Activated gamma-delta T cell treated with anti-CD3 and anti-CD28 coated beads, Interleukin-2, amount 50 U/mL, for 16 hours (primary cell): Measurements from ENCODE around the gene NT5C2.
"Not testable (repeated sequence)": the region's sequence is repeated elsewhere in the genome, so short reads cannot be mapped to it uniquely, and the experiment has no call there.

Experiments used
- DNase-seq: peaks from one replicate; pipeline ENCODE4 v3.0.0-alpha.2; 2020; ENCODE audit warnings: low read depth

Gene NT5C2

DNA sequence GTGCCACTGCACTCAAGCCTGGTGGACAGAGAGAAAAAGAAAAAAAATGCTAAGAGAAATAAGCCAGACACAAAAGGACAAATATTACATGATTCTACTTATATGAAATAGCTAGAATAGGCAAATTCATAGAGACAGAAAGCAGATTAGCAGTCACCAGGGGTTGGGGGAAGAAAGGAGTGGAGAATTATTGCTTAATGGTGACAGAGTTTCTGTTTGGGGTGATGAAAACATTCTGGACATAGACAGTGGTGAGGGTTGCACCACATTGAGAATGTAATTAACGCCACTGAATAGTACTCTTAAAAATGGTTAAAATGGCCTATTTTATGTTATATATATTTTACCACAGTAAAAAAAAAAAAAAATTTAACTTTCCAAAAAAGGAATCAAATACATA, 6.4 kb upstream of the NT5C2 start:
- DNase-seq: no peak

DNA sequence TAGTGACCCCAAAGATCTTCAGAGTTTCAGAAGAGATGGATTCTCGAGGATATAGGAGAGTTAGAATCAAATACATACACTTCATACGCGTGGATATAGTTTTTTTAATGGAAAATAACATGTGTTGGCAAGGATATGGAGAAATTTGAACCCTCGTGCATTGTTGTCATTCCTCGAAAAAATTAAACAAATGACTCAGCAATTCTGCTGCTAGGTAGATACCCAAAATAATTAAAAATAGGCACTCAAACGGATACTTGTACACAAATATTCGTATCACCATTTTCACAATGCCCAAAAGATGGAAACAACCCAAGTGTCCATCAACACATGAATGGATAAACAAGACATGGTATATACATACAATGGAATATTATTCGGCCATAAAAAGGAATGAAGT, 5.6 kb upstream of the NT5C2 start:
- no peak for DNase-seq

DNA sequence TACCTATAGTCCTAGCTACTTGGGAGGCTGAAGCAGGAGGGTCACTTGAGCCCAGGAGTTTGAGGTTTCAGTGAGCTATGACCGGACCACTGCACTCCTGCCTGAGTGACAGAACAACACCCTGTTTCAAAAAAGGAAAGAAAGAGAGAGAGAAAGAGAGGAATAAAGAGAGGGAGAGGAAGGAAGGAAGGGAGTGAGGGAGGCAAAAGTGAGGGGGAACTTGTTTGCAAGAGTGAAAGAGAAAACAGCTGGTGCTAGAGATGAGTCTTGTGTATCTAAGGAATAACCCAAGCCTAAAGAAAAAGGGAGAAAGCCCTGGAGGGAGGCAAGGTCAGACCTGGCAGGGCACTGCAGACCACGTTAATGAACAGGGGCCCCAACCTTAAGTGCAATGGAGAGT, 4.8 kb upstream of the NT5C2 start:
- DNase-seq: no peak

DNA sequence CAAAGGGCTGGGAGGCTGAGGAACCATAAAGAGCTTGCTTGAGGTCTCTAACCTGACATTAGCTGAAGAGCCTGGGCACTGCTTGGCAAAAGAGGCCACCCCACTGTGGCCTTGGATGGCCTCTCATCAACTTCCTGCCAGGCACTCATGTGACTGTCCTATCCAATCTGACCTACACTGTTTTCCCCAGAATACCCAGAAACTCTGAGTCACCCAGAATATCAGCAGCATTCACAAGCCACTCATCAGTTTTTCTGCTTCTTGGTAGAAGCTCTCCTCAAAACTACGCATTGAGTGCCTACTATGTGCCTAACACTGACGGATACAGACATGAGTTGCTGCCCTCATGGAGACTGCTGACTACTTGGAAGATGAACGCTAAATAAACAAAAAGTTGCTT, 4.1 kb upstream of the NT5C2 start:
- no peak for DNase-seq

DNA sequence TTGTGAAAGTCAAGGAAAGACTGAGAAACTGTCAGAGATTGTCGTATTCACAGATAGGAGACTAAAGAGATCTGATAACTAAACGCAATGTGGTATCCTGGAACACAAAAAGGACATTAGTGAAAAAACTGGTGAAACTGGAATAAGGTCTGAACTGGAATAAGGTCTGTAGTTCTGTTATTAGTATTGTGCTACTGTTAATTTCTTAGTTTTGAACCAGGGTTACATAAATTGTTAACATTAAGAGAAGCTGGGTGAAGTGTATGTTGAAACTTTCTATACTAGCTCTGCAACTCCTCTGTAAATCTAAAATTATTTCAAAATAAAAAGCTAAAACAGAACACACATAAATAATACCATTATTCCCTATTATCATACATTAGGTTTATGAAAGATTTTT, 3.4 kb upstream of the NT5C2 start:
- no peak for DNase-seq

DNA sequence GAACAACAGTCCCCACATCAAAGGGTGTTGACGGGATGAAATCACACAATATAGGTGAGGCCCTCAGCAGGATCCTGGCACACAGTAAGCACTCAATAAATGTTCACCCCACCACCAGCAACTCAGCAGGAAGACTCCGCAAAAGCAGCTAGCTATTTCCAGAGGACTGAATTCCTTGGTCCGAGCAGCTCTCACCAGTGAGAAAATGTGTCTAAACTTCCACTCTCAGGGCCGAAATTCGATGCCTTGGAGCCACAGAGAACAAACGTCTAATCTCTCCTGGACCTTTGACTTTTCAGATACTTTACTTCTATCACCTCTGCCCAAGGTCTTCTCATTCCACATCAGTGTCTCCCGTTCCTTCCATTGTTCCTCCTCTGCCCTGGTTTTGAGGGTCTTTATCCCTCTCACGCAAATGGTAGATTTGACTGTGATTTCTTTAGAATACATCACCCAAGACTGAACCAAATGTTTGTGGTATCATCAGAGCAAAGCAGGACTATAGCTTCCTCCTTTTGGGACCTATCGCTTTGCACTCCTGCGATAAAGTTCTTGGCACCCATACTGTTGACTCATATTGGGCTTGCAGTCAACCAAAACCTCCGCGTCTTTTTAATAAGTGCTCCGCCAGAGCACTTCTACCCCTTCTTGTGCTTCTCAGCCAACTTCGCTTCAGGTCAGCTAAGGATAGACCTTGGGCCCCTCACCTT, 903 bp upstream of the NT5C2 start:
- DNase-seq: no peak

DNA sequence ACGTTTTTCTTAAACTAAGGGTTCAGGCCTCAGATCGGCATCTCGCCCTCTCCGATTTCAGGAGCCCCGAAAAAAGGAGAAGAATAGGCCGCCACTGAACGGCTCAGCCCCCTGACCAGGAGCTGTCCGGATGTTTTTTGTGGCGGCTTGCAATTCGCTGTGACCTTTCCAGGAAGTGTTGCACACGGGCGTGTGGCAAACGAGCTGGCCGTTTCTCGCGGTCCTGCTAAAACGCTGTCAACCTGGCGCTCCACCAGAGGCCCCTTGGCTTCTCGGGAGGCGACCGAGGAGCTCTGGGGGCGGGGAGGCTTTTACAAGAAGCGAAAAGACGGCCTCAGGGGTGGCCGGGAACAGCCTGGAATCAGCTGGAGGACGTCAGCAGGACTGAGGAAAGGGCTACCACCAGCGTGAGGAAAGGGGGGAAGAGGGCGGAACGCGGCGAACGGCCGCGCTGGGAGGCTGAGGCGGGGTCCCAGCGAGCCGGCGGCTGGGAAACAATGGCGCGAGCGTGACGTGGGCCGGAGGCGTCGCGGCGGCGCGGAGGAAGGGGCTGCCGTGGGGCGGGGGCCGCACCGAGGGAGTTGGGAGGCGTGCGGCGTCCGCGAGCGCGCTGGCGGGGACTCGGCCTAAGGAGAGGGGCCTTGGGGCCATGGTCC, 493 bp downstream of the NT5C2 start:
- peak; percentile 38 for DNase-seq

DNA sequence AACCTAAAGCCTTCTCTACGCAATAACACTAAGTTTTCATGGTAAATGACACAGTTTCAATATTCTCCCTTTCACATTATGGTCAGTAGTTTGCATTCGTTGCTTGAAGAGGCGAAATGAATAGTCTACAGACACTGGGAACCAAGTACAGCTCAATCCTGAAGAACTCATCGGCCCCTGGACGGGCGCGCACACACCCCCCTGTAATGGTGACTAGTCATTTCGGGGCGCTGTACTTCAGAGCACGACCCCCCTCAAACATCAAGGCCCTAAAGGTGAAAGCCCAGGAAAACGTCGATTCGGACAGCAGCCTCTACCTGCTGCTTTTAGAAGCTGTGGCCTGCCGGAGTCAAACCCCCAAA, 1.0 kb downstream of the NT5C2 start:
- DNase-seq: no peak

DNA sequence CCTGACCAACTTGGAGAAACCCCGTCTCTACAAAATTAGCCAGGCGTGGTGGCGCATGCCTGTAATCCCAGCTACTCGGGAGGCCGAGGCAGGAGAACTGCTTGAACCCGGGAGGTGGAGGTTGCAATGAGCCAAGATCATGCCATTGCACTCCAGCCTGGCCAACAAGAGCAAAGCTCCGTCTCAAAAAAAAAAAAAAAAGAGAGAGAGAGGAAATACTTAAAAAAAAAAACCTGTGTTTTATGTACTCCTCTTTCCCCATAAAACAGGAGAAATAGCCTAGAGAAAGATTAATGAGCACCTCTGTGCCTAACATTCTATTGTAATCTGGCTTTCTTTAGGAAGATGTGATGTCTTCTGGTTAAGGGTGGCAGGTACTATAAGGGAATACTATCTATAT, 1.9 kb downstream of the NT5C2 start:
- not testable (repeated sequence) for DNase-seq

DNA sequence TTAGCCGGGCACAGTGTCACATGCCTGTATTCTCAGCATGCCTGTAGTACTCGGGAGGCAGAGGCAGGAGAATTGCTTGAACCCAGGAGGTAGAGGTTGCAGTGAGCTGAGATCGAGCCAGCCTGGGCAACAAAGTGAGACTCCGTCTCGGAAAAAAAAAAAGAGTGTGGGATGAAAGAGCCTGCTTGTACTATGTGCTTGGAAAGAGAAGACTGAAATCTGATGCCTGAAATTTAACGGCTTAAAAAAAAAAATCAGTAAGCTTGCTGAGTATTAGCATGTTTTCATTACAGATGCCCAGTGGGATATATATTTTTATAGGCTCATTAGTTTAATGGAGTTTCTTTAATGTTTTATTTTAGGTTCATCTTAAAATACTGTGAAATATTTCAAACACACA, 4.2 kb downstream of the NT5C2 start:
- no peak for DNase-seq

DNA sequence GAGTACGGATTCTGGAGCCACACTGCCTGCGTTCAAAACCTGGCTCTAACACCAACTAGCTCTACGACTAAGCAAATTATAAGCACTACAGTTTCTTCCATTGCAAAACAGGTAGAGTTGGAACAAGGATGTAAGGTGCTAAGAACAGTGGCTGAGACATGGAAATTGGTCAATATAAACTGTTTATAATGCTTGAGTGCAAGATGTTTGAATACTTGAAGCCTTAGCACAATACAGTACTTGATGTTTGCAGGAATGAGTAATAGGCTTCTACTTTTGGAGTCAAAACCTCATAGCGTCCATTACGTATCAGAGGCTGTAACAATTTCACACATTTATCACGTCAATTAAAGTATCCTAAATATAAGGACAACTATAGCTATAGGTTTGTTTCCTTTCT, 6.9 kb downstream of the NT5C2 start:
- DNase-seq: no peak

DNA sequence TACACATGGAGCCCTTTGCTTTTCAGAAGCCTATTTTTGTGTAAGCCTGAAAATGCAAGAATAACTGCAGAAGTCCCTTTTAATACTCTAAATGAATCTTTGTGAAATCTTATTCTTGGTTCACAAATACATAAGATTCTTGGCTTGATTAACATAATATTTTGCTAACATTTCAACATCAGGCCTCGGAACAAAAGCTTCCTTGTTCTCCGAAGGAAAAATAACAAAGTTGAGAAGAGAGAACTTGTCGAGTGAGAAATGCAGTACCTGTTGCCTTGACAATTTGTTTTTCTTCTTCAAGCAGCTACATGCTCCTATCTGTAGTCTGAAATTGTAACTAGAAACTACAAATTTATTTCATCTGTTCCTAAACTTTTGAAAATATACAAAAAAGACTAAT, 8.5 kb downstream of the NT5C2 start:
- no peak for DNase-seq

DNA sequence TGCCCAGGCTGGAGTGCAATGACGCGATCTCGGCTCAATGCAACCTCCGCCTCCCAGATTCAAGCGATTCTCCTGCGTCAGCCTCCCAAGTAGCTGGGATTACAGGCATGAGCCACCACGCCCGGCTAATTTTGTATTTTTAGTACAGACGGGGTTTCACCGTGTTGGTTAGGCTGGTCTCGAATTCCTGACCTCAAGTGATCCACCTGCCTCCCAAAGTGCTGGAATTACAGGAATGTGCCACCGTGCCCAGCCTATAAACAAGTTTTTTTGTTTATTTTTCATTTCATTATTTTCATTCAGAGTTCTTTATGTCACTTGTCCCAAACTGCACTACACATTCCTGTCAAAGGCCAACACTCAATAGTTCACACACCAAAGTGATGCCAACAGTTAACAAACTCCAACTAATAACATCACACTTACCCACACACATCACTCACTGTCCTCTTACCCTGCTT, 9.1 kb downstream of the NT5C2 start:
- DNase-seq: not testable (repeated sequence)

DNA sequence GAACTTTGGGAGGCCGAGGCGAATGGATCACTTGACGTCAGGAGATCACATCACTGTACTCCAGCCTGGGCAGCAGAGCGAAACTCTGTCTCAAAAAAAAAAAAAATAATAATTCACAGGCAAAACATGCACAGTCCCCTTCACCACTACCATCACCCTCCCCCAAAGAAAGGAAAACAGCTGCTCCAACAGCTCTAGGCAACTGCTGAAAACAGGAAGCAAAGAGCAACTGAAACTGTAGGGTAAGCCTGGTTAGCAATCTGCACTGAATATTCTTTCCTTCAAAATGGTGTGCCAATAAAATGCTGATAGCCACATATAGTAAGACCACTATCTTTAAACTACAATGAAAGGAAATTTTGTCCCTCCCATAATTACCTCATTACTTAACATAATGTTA, 11.8 kb downstream of the NT5C2 start:
- no peak for DNase-seq

DNA sequence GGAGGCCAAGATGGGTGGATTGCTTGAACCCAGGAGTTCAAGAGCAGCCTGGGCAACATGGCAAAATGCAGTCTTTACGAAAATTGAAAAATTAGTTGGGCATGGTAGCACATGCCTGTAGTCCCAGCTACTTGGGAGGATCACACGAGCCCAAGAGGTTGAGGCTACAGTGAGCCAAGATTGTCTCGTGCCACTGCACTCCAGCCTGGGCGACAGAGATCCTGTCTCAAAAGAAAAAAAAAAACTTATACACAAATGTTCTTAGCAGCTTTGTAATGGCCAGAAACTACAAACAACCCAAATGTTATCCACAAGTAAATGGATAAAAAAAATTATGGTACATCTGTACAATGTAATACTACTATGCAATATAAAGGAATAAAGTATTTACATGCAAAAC, 12.6 kb downstream of the NT5C2 start:
- no peak for DNase-seq

DNA sequence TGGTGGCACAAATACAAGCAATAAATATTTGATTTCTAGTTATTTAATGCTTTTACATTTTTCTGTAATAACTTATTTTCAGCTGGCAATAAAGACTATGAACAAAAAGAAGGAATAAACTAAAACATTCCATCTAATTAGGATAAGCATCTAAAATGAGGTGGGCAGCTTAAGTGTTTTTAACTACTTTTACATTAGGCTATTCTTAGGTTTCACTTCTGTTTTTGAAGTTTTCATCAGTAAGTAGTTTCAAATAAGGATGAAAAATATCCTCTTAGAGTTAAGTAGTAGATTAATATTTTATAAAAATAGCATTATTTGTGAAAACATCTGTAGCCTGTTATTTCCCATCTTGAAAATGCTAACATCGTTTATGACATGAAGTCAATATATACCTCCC, 15.9 kb downstream of the NT5C2 start:
- no peak for DNase-seq

DNA sequence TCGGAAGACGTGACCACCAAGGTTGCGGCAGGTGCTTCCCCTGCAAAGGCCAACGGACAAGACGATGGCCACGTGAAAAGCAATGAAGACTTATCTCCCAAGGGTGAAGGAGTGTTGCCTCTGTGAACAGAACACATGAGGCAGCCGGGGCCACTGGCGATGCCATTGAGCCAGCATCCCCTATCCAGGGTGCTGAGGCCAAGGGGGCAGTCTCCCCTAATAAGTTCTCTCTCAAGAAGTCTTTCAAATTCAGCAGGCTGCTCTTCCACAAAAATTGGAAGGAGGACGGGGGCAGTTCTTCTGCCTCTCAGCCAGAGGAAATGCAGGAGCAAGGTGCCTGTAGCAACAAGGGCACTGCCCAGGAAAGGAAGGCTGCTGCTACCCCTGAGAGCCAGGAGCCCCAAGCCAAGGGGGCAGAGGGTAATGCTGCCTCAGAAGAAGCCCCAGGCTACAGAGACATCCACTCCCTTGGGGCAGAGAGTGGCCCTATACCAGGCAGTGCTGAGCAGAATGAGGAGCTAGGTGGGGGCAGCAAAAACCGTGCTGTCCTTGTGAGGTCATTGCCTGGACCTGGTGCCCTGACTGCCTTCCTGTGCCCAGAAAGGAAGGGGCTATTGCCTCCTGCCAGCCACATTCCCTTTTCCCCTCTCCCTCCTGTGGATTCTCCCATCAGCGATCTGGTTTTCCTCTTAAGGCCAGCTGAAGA, 17.3 kb downstream of the NT5C2 start:
- no peak for DNase-seq

DNA sequence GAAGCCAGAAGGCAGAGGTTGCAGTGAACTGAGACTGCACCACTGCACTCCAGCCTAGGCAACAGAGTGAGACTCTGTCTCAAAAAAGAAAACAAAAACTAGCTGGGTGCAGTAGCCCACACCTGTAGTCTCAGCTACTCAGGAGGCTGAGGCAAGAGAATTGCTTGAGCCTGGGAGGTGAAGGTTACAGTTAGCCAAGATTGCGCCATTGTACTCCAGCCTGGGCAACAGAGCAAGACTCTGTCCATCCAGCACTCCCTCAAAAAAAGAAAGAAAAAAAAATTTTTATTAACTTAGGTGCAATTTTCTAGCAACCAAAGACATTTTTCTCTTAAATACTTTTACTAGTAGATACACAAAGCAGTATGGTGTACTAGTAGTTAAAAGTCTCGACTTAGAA, 18.7 kb downstream of the NT5C2 start:
- DNase-seq: not testable (repeated sequence)

DNA sequence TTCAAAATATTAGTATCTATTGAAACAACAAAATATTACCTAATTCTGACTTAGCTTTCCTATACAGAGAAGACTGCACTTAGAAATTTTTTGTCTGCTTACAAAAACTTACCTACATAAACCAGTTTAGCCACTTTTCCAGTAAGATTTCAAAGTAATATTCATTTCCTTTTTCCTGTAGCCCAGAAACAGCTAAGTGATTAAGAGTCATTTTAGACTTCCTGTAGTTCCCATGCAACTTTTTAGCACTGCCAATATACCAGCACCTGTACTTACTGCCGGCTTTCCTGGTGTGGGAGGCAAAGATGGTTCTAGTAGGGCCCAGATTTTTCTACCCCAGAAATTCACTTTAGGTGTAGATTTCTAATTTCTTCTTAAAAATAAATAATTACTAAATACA, 21.8 kb downstream of the NT5C2 start:
- no peak for DNase-seq

DNA sequence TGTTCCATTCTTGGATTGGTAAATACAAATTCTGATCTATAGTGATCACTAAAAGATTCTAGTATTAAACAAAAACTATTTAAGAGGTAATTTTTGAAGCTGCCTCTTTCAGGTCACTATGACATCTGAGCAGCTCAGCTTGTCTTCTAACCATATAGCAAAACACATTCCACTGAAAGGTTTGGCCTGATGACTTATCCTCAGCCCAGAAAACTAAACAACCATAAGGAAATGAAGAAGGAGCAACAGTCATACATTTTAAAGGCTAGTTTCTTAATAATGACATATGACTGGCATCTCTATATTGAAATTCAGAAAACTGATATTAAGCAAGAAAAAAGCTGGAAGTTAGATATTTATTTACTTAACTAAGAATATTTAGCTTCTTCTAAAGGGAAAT, 24.6 kb downstream of the NT5C2 start:
- DNase-seq: no peak

DNA sequence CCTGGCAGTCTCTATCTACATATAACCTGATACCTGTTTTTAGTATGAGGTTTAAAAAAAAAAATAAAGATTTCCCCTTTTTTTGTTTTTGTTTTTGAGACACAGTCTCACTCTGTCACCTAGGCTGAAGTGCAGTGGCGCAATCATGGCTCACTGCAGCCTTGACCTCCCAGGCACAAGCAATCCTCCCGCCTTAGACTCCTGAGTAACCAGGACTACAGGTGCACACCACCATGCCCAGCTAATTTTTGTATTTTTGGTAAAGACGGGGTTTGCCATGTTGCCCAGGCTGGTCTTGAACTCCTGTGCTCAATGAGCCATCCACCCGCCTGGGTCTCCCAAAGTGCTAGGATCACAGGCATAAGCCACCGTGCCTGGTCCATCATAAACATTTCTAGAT, 25.5 kb downstream of the NT5C2 start:
- not testable (repeated sequence) for DNase-seq

DNA sequence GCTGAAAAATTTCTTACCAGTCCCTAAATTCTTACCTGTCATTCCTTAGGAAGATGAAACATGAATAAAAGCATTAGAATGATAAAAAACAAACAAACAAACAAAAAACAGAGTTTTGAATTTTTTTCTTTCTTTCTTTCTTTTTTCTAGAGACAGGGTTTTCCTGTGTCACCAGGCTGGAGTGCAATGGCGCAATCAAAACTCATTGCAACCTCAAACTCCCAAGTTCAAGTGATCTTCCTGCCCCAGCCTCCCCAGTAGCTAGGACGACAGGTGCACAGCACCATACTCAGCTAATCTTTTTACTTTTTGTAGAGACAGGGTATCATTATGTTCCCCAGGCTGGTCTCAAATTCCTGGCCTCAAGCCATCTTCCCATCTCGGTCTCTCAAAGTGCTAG, 26.5 kb downstream of the NT5C2 start:
- DNase-seq: no peak

DNA sequence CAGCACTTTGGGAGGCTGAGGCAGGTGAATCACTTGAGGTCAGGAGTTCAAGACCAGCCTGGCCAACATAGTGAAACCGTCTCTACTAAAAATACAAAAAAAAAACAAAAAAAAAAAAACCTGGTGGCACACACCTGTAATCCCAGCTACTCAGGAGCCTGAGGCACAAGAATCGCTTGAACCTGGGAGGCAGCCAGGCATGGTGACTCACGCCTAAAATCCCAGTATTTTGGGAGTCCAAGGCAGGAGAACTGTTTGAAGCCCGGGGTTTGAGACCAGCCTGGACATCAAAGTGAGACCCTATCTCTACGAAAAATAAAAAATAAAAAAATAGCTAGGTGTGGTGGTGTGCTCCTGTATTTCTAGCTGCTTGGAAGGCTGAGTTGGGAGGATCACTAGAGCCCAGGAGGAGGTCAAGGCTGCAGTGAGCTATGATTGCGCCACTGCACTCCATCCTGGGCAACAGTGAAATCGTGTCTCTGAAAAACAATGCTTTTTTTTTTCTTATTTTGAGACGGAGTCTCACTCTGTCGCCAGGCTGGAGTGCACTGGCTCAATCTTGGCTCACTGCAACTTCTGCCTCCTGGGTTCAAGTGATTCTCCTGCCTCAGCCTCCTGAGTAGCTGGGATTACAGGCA, 29.2 kb downstream of the NT5C2 start:
- DNase-seq: not testable (repeated sequence)
